K562 (cell line): ENCODE results near the gene SUPT20H. TPM values are rescaled to one million over a fixed set of nuclear protein-coding genes. Genes with fewer than 3 reads are reported as not detected.

Experiments used
- ATAC-seq: fragments of 200-7000 bp; cut with Tn5 transposase; 3 replicates; pipeline ENCODE4 v1.9.1; 2020; ENCODE audit warnings: moderate library complexity
- BruUV-seq: library from RNA; stranded (reverse); fragments of 400-500 nt; replicated peaks from 2 replicates; lab custom pipeline; 2021; lab: Mats Ljungman, UMichigan
- CTCF ChIA-PET: fragments of 300-600 bp; formaldehyde crosslinking; extraction: SDS; loops from one replicate; lab custom pipeline; 2021; ENCODE audit warnings: low intra/inter-chr PET ratio; lab: Yijun Ruan, JAX
- POLR2A ChIA-PET: fragments of 300-600, 350-650 bp; sonication (Branson Sonifier 250); formaldehyde crosslinking; extraction: SDS; loops from one replicate; lab custom pipeline; 2021; ENCODE audit warnings: antibody characterized with exemption, inconsistent platforms; lab: Yijun Ruan, JAX
- DNase-seq, 4 experiments: peaks; one replicate each; pipeline versions ENCODE4 v3.0.0 to v3.0.0-alpha.2; 2011 to 2018; ENCODE audit warnings: low spot score in 3 of 4, mixed read lengths in 3 of 4; ENCODE audit errors: extremely low read depth in 1 of 4
- FAIRE-seq: peaks from 2 replicates; lab custom pipeline; 2011; peaks lifted over from hg19 to GRCh38; lab: Jason Lieb, UNC
- H2AFZ ChIP-seq: 2 replicates; pipeline ENCODE4 v1.6.0; 2011; ENCODE audit warnings: low read depth, low read length, control low read depth, inconsistent platforms
- H3K27ac ChIP-seq: fragments of 200-600 bp; 3 replicates; pipeline ENCODE4 v1.8.0; 2011; ENCODE audit warnings: low read depth, mild to moderate bottlenecking, control low read depth, inconsistent platforms, low read length, moderate library complexity, mixed read lengths; ENCODE audit errors: extremely low read depth
- H3K27me3 ChIP-seq, 2 experiments: fragments of 300-600 bp in 1 of 2; 2 replicates in 1 of 2; 3 replicates in 1 of 2; pipeline versions ENCODE4 v1.6.0 to v1.8.0; 2011; ENCODE audit warnings: inconsistent platforms in 2 of 2, low read length in 2 of 2, mild to moderate bottlenecking in 1 of 2, mixed read lengths in 1 of 2, moderate library complexity in 1 of 2; ENCODE audit not compliant: control insufficient read depth in 2 of 2, insufficient read depth in 2 of 2
- H3K36me3 ChIP-seq: fragments of 300-600 bp; 3 replicates; pipeline ENCODE4 v1.8.0; 2011; ENCODE audit warnings: mild to moderate bottlenecking, low read length, inconsistent platforms; ENCODE audit not compliant: control insufficient read depth, insufficient read depth
- H3K4me1 ChIP-seq, 2 experiments: fragments of 200-600 bp in 1 of 2; replicated peaks in 1 of 2; 2 replicates in 1 of 2; 3 replicates in 1 of 2; pipeline versions ENCODE4 v1.5.1 to v1.8.0; 2011; ENCODE audit warnings: inconsistent platforms in 2 of 2, low read length in 2 of 2, mild to moderate bottlenecking in 1 of 2, mixed read lengths in 1 of 2, moderate library complexity in 1 of 2; ENCODE audit not compliant: control insufficient read depth in 2 of 2, insufficient read depth in 2 of 2
- H3K4me2 ChIP-seq: 2 replicates; pipeline ENCODE4 v1.6.1; 2011; ENCODE audit warnings: low read length, control low read depth, inconsistent platforms, mixed read lengths; ENCODE audit not compliant: insufficient read depth
- H3K4me3 ChIP-seq: fragments of 200-600 bp; sonication (generic), shearing (Covaris generic); 2 replicates; pipeline ENCODE4 v1.5.1; 2016; ENCODE audit warnings: control low read depth, inconsistent platforms
- H3K79me2 ChIP-seq: fragments of 200-600 bp; 3 replicates; pipeline ENCODE4 v1.8.0; 2011; ENCODE audit warnings: low read length, inconsistent platforms; ENCODE audit not compliant: control insufficient read depth, insufficient read depth
- H3K9ac ChIP-seq, 2 experiments: 2 replicates each; pipeline versions ENCODE4 v1.6.0 to v1.6.1; 2011; ENCODE audit warnings: low read depth in 2 of 2, low read length in 2 of 2, control low read depth in 1 of 2, inconsistent platforms in 1 of 2, mild to moderate bottlenecking in 1 of 2, mixed read lengths in 1 of 2; ENCODE audit not compliant: insufficient read depth in 1 of 2
- H3K9me1 ChIP-seq: one replicate; pipeline ENCODE4 v1.6.0; 2011; ENCODE audit warnings: inconsistent platforms, mild to moderate bottlenecking, low read length, moderate library complexity; ENCODE audit not compliant: control insufficient read depth, insufficient read depth
- H3K9me3 ChIP-seq: replicated peaks from 2 replicates; pipeline ENCODE4 v1.5.1; 2011; ENCODE audit warnings: low read depth, low read length, inconsistent platforms; ENCODE audit not compliant: control insufficient read depth, insufficient read depth
- H4K20me1 ChIP-seq: replicated peaks from 2 replicates; pipeline ENCODE4 v1.6.1; 2011; ENCODE audit warnings: low read length, inconsistent platforms, mixed read lengths; ENCODE audit not compliant: control insufficient read depth, insufficient read depth
- ATF7 ChIP-seq: fragments of 450-650 bp; IDR thresholded peaks from 2 replicates; pipeline ENCODE4 v1.7.1; 2014; ENCODE audit warnings: mild to moderate bottlenecking, moderate library complexity
- HNRNPUL1 ChIP-seq: fragments of 200-400 bp; formaldehyde crosslinking; IDR thresholded peaks from 2 replicates; pipeline ENCODE4 v1.6.1; 2017; ENCODE audit warnings: low read length
- MECOM ChIP-seq: fragments of 250-450 bp; sonication (Bioruptor Pico); IDR thresholded peaks from 2 replicates; pipeline ENCODE4 v1.8.0; 2022; ENCODE audit warnings: inconsistent platforms
- NFE2 ChIP-seq: IDR thresholded peaks from 2 replicates; pipeline ENCODE4 v1.6.1; 2014; ENCODE audit warnings: antibody characterized with exemption, low read depth
- SETDB1 ChIP-seq: IDR thresholded peaks from one replicate; pipeline ENCODE4 v1.6.1; 2012; ENCODE audit warnings: low read length, control low read depth, inconsistent platforms
- SNRNP70 ChIP-seq: fragments of 200-400 bp; formaldehyde crosslinking; optimal IDR thresholded peaks from 2 replicates; pipeline ENCODE3; 2017; ENCODE audit warnings: low read depth, low read length
- STAT5B ChIP-seq: fragments of 250-450 bp; sonication (Bioruptor Pico); IDR thresholded peaks from 2 replicates; pipeline ENCODE4 v1.8.0; 2021; ENCODE audit warnings: mild to moderate bottlenecking, inconsistent platforms
- WGBS: fragments of 100-300 bp; shearing (Covaris generic); methylation state at CpG from one replicate; pipeline ENCODE4 v1.1.6; 2016; ENCODE audit warnings: low coverage, mixed read lengths; ENCODE audit not compliant: insufficient coverage; ENCODE audit errors: missing lambda C conversion rate; 5-methylcytosine and 5-hydroxymethylcytosine counted together
- in situ Hi-C: fragments of 300-500 bp; cut with MboI; formaldehyde crosslinking; loops from 4 replicates; pipeline ENCODE4 v1.15.0; 2018; ENCODE audit warnings: inconsistent platforms, mixed read lengths
- intact Hi-C: fragments of 100-400 bp; cut with micrococcal nuclease; formaldehyde crosslinking; loops from 2 replicates; pipeline ENCODE4 v1.14.2; 2022
- polyA plus RNA-seq, 8 experiments: library from polyadenylated mRNA; depleted of rRNA in 4 of 8; stranded (reverse) in 5 of 8; unstranded in 3 of 8; fragments of >200 nt; fragmentation: Nextera tagmentation in 2 of 8; fragmentation: Illumina TruSeq in 1 of 8; extraction: Ambion mirVana in 2 of 8; extraction: Trizol in 1 of 8; gene quantifications; 2 replicates each; pipeline versions ENCODE4 v1.2.1 to v1.2.3, GENCODE V29; 2011 to 2014; ENCODE audit warnings: inconsistent platforms in 1 of 8, missing spikeins in 1 of 8
- total RNA-seq, 7 experiments: library from RNA; depleted of rRNA in 6 of 7; stranded (reverse); fragments of >200 nt in 6 of 7; fragmentation: Illumina TruSeq in 2 of 7; extraction: Trizol in 2 of 7; gene quantifications; 2 replicates each; pipeline versions ENCODE4 v1.2.1 to v1.2.3, GENCODE V29; 2011 to 2021; ENCODE audit warnings: low replicate concordance in 1 of 7
- TF ChIP-seq, protein P1 (sequence below): fragments of 250-450 bp; sonication (Bioruptor Pico); IDR thresholded peaks from 2 replicates; pipeline ENCODE4 v1.4.0; 2020; ENCODE audit warnings: mild to moderate bottlenecking, moderate library complexity
- TF ChIP-seq, protein P2 (sequence below): sonication (generic); formaldehyde crosslinking; IDR thresholded peaks from 2 replicates; pipeline ENCODE4 v1.8.0; 2023; ENCODE audit warnings: mild to moderate bottlenecking, missing genetic modification reagents
- TF ChIP-seq, protein P3 (sequence below), 2 experiments: IDR thresholded peaks; 2 replicates each; pipeline ENCODE4 v1.6.1; 2011; ENCODE audit warnings: borderline replicate concordance in 1 of 2, control low read depth in 1 of 2, low read depth in 1 of 2, low read length in 1 of 2, mild to moderate bottlenecking in 1 of 2, mixed read lengths in 1 of 2, moderate library complexity in 1 of 2; ENCODE audit not compliant: insufficient read depth in 1 of 2, insufficient read length in 1 of 2, poor library complexity in 1 of 2, severe bottlenecking in 1 of 2; ENCODE audit errors: extremely low read depth in 1 of 2
- TF ChIP-seq, protein P4 (sequence below): fragments of 200-800 bp; sonication (Bioruptor generic); IDR thresholded peaks from 2 replicates; pipeline ENCODE4 v1.6.1; 2016; ENCODE audit warnings: missing genetic modification characterization, missing compliant biosample characterization

Gene SUPT20H
- total and polyA plus RNA-seq, 9 of the 15 experiments (the other 6 are each of a cell fraction or from before 2014, with no cell fraction given): 11.4 to 71.8 (median 31.7) TPM

DNA sequence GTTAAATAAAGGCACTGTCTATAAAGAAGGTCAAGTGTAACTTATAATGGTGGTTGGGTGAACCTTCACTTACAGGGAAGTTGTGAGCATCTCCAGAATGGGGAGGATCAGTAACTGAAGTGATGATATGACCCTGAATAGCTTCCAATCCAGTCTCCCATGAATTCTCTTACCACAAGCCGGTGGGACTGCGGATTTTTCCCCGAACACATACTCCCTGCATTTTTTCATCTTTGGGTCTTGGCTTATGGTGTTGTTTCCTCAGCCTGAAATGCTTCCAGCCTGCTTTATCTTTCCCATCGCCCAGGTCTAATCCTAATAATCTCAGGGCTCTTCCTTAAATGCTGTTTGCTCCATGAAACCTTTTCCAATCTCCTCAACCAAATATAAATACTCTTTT, 48.0 kb upstream of the SUPT20H start:
- WGBS: 10% methylated on average over 4 of the region's 4 CpGs
- H3K9ac ChIP-seq: no peak overlapping the region
- CTCF ChIA-PET: interaction anchor here (0.6 kb wide), 1 partner anchor 647 kb away, joined by 3 read pairs; no protein-coding TSS in a partner anchor
- DNase-seq (no peak), ATAC-seq (no peak), FAIRE-seq (no peak)
- intact Hi-C loops (loop anchor here (5.0 to 10.0 kb wide), 2 partner anchors 940 to 1657 kb away; no protein-coding TSS in a partner anchor), in situ Hi-C loops (loop anchor here (25.0 kb wide), 2 partner anchors 505 to 1480 kb away; no protein-coding TSS in a partner anchor)
- POLR2A ChIA-PET: no interaction called here
- no peaks in the 10 kb centered on the region for H3K36me3 ChIP-seq
- H3K9me3 ChIP-seq: no peaks in the 10 kb centered on the region
- H3K9me1 ChIP-seq: no peaks in the 10 kb centered on the region
- H2AFZ ChIP-seq: no peak overlapping the region
- H3K27me3 ChIP-seq: peaks cover 0 to 7% of the 10 kb centered on the region in 2 experiments; a peak in 2 of 5 replicates
- BruUV-seq: no TSS peak
- H3K4me3 ChIP-seq: no peak overlapping the region
- H3K27ac ChIP-seq: no peak overlapping the region
- H3K4me2 ChIP-seq: no peak overlapping the region
- peaks cover 0 to 5% of the 10 kb centered on the region in 2 experiments; a peak in 1 of 5 replicates for H3K4me1 ChIP-seq
- no peaks in the 10 kb centered on the region for H3K79me2 ChIP-seq
- no peaks in the 10 kb centered on the region for H4K20me1 ChIP-seq
- TF ChIP-seq HNRNPUL1 (no peak), SETDB1 (no peak), NFE2 (no peak), ATF7 (no peak), MECOM (no peak), STAT5B (CRISPR knock-in tag) (no peak), SNRNP70 (no peak)
- TF ChIP-seq, protein P1, sequence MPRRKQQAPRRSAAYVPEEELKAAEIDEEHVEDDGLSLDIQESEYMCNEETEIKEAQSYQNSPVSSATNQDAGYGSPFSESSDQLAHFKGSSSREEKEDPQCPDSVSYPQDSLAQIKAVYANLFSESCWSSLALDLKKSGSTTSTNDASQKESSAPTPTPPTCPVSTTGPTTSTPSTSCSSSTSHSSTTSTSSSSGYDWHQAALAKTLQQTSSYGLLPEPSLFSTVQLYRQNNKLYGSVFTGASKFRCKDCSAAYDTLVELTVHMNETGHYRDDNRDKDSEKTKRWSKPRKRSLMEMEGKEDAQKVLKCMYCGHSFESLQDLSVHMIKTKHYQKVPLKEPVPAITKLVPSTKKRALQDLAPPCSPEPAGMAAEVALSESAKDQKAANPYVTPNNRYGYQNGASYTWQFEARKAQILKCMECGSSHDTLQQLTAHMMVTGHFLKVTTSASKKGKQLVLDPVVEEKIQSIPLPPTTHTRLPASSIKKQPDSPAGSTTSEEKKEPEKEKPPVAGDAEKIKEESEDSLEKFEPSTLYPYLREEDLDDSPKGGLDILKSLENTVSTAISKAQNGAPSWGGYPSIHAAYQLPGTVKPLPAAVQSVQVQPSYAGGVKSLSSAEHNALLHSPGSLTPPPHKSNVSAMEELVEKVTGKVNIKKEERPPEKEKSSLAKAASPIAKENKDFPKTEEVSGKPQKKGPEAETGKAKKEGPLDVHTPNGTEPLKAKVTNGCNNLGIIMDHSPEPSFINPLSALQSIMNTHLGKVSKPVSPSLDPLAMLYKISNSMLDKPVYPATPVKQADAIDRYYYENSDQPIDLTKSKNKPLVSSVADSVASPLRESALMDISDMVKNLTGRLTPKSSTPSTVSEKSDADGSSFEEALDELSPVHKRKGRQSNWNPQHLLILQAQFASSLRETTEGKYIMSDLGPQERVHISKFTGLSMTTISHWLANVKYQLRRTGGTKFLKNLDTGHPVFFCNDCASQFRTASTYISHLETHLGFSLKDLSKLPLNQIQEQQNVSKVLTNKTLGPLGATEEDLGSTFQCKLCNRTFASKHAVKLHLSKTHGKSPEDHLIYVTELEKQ (CRISPR knock-in tag): no peak
- TF ChIP-seq, protein P2, sequence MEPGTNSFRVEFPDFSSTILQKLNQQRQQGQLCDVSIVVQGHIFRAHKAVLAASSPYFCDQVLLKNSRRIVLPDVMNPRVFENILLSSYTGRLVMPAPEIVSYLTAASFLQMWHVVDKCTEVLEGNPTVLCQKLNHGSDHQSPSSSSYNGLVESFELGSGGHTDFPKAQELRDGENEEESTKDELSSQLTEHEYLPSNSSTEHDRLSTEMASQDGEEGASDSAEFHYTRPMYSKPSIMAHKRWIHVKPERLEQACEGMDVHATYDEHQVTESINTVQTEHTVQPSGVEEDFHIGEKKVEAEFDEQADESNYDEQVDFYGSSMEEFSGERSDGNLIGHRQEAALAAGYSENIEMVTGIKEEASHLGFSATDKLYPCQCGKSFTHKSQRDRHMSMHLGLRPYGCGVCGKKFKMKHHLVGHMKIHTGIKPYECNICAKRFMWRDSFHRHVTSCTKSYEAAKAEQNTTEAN (CRISPR knock-in tag): no peak
- TF ChIP-seq, protein P3, sequence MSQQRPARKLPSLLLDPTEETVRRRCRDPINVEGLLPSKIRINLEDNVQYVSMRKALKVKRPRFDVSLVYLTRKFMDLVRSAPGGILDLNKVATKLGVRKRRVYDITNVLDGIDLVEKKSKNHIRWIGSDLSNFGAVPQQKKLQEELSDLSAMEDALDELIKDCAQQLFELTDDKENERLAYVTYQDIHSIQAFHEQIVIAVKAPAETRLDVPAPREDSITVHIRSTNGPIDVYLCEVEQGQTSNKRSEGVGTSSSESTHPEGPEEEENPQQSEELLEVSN (IDR thresholded peaks at IDR 0.05; ENCODE audit: borderline replicate concordance in 1 of 2, extremely low read depth in 1 of 2, insufficient read depth in 1 of 2, insufficient read length in 1 of 2, low read depth in 1 of 2, low read length in 1 of 2, poor library complexity in 1 of 2, severe bottlenecking in 1 of 2): no peak
- TF ChIP-seq, protein P4, sequence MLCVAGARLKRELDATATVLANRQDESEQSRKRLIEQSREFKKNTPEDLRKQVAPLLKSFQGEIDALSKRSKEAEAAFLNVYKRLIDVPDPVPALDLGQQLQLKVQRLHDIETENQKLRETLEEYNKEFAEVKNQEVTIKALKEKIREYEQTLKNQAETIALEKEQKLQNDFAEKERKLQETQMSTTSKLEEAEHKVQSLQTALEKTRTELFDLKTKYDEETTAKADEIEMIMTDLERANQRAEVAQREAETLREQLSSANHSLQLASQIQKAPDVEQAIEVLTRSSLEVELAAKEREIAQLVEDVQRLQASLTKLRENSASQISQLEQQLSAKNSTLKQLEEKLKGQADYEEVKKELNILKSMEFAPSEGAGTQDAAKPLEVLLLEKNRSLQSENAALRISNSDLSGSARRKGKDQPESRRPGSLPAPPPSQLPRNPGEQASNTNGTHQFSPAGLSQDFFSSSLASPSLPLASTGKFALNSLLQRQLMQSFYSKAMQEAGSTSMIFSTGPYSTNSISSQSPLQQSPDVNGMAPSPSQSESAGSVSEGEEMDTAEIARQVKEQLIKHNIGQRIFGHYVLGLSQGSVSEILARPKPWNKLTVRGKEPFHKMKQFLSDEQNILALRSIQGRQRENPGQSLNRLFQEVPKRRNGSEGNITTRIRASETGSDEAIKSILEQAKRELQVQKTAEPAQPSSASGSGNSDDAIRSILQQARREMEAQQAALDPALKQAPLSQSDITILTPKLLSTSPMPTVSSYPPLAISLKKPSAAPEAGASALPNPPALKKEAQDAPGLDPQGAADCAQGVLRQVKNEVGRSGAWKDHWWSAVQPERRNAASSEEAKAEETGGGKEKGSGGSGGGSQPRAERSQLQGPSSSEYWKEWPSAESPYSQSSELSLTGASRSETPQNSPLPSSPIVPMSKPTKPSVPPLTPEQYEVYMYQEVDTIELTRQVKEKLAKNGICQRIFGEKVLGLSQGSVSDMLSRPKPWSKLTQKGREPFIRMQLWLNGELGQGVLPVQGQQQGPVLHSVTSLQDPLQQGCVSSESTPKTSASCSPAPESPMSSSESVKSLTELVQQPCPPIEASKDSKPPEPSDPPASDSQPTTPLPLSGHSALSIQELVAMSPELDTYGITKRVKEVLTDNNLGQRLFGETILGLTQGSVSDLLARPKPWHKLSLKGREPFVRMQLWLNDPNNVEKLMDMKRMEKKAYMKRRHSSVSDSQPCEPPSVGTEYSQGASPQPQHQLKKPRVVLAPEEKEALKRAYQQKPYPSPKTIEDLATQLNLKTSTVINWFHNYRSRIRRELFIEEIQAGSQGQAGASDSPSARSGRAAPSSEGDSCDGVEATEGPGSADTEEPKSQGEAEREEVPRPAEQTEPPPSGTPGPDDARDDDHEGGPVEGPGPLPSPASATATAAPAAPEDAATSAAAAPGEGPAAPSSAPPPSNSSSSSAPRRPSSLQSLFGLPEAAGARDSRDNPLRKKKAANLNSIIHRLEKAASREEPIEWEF (CRISPR knock-in tag): no peak
